Ovary (tissue), 3 donors: ENCODE measurements around the gene LPCAT1.

Experiments used
- EP300 ChIP-seq: sonication (generic); formaldehyde crosslinking; IDR thresholded peaks from one replicate; pipeline ENCODE4 v1.6.1; 2017; ENCODE audit warnings: antibody characterized with exemption
- POLR2A ChIP-seq: fragments of 450-650 bp; IDR thresholded peaks from one replicate; pipeline ENCODE4 v1.6.1; 2017; ENCODE audit warnings: antibody characterized with exemption, mild to moderate bottlenecking, moderate library complexity
- TF ChIP-seq, protein P1 (sequence below), 3 donors: fragments of 450-650 bp in 2 of 3; fragments of 200-600 bp in 1 of 3; IDR thresholded peaks; one replicate each; pipeline versions ENCODE4 v1.5.1 to v1.8.0; 2016 to 2022; ENCODE audit warnings: antibody characterized with exemption in 3 of 3, mild to moderate bottlenecking in 1 of 3
- donor health status: DM: no; HTN: no; CAD: no.

DNA sequence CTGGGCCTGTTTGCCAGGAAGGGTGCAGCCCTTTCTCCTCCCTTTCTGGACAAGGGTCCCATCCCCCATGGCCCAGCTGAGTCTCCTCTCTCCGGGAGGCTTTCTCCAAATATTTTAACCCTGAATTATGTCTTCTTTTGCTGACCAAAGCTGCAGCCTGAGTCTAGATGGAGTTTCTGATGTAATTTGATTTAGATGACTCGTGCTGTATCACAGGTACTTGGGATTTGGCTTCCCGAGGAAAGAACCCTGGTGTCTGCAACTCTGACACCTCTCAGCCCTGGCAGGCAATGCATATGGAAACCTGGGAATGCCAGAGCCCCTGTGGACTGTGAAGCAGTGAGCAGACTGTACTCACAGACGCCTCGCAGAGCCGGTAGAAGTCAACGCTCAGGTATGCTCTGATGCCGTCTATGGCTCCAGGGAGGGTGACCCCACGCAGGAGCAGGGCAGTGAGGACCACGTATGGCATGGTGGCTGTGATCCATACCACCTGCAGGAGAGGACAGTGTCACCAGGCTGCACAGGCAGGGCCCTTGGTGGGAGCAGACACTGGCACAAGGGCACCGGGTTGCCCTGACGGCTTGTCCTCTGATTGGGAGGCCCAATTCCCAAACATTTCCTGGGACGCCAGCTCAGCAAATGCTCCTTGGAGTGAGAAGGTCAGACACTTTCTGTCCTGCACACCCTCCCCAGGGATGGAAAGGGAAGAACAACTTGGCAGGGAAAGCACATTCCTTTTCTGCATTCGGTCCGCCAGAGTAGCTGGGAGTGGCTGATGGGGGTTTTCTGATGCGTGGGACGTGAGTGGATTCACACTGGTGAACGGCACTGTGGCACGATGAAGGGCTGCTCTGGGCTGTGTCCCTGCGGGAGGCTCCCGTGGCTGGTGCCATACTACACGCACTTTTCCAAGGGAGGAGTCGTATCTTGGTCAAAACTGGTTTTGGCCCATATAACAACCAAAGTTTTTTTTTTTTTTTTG lies 103.3 kb downstream of the LPCAT1 start:
- TF ChIP-seq, protein P1, sequence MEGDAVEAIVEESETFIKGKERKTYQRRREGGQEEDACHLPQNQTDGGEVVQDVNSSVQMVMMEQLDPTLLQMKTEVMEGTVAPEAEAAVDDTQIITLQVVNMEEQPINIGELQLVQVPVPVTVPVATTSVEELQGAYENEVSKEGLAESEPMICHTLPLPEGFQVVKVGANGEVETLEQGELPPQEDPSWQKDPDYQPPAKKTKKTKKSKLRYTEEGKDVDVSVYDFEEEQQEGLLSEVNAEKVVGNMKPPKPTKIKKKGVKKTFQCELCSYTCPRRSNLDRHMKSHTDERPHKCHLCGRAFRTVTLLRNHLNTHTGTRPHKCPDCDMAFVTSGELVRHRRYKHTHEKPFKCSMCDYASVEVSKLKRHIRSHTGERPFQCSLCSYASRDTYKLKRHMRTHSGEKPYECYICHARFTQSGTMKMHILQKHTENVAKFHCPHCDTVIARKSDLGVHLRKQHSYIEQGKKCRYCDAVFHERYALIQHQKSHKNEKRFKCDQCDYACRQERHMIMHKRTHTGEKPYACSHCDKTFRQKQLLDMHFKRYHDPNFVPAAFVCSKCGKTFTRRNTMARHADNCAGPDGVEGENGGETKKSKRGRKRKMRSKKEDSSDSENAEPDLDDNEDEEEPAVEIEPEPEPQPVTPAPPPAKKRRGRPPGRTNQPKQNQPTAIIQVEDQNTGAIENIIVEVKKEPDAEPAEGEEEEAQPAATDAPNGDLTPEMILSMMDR (IDR thresholded peaks at IDR 0.05), result no peak
- TF ChIP-seq POLR2A, result no peak
- no peak for TF ChIP-seq EP300
